HG02852 (cell line): ENCODE results near the gene SH2D2A.

Experiments used
- ATAC-seq: cut with Tn5 transposase; IDR thresholded peaks from one replicate; pipeline ENCODE4 v1.9.1; 2021; ENCODE audit warnings: mild to moderate bottlenecking, moderate library complexity; ENCODE audit not compliant: unreplicated experiment

The SH2D2A gene

DNA sequence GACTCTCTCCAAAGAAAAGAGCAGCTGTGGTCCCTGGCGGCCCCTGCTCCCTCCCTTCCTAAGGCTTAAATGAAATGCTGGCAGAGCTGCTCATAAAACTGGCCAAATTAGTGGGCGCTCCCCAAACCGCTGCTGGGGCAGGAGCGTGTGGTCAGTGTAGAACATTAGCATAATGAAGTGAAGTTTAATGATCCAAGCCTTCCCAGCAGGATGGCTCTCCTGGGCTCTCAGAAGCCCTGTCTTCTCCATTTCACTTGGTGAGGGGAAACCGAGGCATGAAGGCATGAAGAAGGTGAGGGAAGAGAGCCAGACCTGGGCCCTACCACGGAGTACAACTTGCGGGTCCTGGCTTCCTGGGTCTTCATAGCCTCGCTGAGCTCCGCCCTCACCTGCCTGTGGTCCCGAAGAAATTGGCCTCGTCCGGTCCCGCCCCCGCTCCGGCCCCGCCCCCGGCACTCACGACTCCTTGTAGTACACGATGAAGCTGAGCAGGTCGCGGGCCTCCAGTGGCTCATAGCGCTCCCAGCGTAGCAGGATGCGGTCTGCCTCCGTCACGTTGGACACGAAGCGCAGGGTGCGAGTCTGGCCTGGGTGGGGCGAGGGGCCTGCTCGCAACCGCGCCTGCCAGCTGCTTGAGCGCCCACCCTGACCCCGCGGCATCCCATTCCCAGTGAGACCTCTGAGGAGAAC is 32.0 kb upstream of the SH2D2A start:
- ATAC-seq: no peak

DNA sequence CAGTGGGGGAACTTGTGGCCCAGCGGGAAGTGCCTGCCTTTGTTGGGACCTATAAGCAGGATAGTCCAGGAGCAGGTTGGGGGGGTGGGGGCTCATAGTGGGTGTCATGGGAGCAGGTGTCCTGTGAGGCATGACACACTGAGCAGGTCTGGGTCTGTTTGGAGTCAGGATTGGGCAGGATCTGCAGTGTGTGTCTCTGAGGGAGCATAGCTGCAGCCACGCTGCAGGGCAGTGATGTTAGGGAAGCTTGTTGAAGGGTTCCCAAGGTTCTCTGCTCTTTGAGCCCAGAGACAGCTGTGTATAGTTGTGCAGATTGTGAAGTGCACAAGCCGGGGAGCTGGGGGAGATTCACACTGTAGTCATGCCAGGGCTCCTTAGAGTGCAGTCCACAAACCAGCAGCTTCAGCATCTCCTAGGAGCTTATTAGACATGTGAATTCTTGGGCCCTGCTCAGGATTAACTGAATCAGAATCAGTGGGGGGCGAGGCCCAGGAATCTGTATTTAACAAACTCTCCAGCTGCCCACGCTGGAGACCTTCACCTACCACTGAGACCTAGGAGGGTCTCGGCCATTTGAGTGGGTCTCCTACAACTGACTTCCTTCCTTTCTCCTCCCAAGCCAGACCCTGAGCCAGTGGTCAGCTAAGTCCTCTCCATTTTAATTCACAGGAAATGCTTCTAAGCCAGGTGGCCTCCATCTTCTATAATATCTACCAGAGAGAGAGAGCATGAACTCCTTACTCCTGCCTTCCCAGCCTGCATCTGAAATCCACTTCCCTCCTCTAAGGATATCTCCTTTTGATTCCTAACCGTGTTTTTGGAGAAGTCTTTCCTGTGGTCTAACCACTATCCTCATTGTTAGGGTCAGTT is 31.2 kb upstream of the SH2D2A start:
- ATAC-seq: no peak

DNA sequence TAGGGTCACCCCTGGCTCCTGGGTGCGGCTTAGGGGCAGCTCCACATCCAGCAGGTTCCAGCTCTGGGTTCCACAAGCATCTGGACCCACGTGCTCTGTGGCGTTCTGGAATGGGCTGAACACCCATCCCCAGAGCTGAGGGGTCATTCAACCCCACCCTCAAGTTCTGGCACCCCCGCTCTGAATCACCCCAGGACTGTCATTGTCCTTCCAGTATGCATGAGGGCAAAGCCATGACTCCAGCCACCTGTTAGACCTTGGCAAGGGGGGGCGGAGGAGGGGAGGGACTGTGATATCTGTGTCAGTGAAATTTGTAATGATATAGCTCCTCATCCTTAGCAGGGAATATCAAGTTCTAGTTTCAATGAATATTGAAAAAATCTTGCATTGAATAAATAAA is 30.0 kb upstream of the SH2D2A start:
- ATAC-seq: no peak

DNA sequence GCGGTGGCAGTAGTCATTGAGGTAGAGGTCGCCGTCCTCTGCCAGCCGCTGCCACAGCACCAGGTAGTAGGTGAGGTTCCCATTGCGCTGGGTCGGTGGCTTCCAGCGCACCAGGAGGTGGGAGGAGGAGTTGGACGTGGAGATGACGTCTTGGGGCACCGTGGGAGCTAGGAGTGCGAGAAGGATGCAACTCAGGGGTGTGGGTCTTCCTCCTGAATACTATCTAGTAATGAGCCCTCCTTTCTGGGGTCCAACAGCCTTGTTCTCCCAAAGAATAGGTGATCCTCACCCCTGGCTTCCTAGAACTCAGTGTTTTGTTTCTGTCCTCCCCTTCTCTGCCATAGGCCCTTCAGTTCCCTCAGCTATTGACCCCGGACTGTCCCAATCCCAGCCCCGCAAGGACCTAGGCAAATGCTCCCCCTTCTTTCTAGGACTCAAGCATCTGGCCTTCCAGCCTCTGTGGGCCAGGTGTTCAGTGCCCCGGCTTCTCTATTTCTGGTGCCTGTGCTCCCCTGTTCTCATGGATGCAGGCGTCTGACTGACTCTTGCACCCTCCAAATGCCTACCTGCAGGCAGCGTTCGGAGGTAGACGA is 29.4 kb upstream of the SH2D2A start:
- no peak for ATAC-seq

DNA sequence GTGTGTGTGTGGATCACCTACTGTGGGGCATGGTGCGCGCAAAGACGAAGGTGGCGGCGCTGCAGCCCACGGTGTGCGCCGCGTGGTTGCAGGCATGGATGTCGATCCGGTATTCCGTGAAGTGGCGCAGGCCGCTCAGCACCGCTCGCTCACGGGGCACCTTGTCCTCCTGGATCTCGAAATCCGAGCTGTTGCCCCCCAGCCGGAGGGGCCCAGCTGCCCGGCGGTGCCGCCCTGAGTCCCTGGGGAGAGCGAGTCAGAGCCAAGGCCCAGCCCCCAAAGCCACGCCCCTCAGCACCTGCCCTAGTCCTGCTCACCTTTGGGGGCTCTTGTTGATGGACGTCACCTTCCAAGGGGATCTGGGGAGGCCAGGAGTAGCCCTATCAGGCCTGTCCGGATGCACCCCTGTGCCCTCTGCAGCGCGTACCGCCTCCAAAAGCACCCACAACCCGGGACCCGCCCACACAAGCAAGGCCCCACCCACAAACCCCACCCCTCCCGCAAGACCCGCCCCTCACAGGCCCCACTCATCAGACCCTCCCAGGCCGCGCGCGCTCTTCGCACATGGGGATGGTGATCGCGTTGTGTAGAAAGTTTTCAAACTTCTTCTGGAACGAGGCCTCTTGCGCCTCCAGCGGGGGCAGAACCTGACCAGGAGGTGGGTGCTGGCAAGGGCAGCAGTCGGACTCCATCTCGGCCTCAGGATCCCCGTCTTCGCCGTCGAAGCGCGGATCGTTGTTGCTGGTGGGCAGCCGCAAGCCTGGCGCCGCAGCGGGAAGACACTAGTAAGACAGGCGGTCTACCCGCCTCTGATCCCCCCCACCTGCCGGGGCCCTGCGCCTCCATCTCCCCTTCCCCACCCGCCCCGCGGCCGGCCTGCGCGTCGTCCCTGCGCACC is 28.7 kb upstream of the SH2D2A start:
- ATAC-seq: no peak

DNA sequence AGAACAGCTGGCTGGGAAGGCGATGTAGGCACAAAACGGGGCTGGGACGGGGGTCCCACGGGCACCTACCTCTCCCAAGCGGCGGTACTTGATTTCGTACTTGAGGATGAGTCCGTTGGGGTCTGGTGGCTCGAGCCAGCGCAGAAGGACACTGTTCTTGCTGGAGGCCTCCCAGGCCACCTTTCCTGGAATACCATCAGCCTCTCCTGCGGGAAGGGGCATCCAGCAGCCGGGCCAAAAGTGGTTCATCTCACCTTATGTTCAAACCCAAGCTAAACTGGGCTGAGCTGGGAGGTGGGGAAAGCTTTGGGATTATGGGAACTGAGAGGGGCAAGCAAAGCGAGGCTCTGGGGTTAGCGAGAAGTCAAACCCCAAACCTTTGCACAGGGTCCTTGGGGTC is 28.0 kb upstream of the SH2D2A start:
- no peak for ATAC-seq

DNA sequence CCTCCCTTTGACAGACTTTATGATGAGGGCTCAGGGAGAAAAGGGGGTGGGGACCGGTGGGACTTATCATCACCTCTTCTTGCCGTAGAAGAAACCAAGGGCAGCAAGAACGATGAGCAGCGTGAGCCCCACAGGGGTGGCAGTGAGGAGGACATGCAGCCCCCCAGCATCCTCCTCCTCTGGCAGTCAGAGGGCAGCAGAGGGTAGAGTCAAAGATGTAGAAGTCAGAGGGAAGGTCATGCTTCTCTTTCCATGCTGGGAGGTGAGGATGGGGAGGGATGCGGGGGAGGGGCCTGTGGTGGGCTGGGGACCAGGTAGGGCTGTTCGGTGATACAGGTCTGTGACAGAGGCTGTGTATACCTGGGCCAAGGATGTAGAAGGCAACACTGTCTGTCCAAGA is 27.5 kb upstream of the SH2D2A start:
- ATAC-seq: no peak

DNA sequence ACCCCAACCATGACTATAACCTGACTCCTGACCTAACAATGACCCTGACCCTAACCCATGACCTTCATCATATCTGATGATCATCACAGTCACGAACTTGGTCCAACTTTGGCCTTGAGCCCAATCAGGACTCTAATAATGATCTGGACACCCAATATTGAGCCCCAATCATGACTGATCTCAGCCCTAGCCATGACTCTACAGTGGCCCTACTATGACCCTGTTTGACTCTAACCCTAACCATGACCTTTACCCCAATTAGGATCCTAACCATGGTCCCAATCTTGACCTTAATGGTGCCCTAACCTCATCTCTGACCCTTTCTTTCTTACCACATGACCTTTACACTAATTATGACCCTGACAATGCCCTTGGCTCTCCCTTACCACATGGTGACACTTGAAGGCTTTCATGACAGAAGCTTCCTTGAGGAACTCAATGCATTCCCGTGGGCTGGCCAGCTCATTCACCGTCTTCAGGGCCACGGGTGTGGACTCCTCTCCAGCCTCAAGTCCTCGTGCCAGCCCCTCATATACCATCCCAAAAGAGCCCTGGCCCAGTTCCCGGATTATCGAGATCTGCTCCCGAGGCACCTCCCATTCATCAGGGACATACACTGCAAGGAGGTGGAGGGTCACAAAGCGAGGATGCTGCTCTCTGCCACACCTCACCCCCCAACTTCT is 26.1 kb upstream of the SH2D2A start:
- no peak for ATAC-seq

DNA sequence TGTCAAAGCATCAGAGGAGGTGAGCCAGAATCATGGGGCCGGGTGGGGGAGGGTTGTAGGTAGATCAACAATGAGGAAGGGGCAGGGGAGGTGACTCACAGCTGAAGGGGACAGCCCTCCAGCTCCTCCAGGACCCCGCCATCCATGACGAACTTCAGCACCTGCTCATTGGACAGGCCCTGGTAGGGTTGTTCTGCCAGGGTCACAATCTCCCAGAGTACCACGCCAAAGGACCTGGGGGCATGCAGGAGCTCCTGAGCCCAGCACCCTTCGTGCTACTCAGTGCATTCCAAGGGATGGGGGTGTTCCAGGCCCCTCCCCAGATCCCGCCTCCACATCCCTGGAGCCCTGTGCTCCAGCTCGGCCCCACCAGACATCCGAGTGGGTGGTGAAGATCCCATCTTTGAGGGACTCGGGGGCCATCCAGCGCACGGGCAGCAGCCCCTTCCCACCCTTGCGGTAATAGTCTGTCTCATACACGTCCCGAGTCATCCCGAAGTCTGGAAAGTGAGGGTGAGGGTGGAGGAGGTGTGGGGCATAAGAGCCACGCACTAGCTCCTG is 24.7 kb upstream of the SH2D2A start:
- no peak for ATAC-seq

DNA sequence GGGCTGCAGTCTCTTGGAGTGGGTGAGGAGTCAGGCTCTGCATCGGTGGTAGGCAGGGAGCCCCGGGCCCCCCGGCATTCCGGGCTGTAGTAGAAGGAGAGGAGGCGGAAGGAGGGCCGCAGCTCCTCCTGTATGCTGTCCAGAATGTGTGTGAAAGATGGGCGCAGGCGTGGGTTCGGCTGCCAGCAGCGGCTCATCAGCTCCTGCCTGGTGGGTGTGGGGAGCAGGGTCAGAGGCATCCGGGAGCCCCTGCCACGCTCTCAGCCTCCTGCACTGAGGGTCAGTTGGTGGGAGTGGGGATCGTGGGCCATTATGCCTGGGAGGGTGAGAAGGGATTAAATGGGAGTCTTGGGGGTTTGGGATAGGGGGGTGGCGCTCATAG is 24.2 kb upstream of the SH2D2A start:
- no peak for ATAC-seq

DNA sequence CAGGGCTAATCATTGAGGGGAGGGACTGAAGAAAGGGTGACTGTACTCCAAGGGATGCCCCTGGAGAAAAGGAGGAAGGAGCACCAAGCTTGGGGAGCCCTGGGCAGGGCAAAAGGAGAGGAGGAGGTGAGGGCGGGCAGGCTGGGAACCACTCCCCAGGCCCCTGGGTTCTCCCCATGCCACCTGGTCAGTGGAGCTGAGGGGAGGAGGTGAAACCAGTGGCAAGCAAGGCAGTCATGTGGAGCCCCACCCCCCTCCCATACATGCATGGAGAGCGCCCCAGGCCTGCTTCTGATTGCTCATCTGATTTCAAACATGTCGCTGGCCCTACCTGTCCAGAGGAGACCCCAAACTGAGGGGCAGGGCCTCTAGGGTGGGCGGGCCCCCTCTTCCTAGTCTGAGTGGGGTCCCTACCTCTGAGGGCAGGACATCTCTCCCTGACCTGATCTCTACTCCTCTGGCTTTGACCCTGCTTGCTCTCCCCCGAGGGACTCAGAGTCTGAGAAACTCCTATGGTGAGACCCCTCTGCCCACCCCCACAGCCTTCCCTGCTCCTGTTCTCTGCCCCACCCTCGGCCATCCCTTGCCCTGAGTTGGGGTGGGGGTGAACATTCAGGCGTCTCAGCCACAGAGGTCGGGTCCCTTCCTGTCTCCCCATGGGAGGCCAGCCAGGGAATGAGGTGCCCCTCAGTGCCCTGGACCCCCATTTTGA is 23.7 kb upstream of the SH2D2A start:
- ATAC-seq: no peak

DNA sequence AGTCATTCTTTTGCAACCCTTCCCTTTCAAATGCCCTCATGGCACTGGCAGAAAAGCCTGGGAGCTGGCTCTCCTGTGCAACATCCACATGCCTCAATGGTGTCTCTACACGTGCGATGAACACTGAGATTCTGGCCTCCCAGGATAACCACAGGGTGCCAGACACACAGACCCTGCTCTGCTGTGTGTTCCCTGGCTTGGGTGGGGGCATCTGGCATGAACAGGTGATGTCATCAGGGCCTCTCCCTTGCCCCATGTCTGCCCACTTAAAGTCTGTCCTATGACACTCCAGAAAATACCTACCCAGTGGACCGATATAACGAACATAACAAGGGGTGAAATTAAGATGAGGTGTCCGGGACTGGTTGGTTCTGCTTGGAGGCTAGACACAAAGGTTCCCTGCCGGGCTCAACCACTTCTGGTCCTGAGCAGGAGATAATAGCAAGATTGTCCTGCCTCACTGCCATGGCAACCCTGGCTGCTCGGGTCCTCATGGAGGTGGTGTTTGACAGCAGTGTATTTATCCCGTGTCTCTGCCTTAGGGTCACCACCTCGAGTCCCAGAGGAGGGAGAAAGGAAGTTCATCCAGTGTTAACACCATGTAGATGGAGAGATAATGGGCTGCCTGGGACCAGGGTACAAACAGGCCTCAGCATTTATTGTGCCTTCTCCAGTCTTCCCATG is 22.9 kb upstream of the SH2D2A start:
- no peak for ATAC-seq

DNA sequence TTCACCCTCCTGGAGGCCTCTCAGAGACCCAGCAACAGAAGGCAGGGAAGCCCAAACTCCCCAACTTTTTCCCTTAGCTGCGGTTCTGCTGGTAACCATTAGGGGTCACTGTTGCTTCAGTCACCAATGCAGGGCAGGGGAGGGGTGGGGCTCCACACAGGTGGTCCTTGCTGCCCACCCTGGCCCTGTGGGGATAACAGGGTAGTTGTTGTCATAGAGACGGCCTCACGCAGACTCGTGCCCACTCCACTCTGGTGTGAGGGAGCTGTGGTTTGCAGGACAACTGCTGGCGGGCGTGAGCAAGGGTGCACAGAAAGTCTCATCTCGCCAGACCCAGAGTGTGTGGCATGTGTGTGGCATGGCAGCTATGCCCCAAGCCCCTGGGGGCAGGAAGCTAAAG is 22.3 kb upstream of the SH2D2A start:
- ATAC-seq: no peak

DNA sequence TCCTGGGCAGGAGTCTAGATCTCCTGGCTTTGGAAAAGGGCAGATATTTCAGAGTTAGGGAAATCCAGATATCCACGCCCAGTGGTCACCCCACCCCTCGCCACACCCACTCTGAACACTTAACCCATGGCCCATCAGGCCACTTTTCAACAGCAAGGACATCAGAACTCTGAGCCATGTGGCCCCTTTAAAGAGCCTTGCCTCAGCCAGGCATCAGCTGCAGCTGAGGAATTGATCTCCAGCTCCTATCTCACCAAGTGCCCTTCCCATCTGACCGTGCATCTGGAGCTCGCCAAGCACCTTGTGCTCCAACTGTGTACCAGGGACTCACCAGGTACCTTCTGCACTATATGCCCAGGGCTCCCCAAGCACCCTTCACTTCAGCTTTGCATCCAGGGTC is 20.2 kb upstream of the SH2D2A start:
- no peak for ATAC-seq

DNA sequence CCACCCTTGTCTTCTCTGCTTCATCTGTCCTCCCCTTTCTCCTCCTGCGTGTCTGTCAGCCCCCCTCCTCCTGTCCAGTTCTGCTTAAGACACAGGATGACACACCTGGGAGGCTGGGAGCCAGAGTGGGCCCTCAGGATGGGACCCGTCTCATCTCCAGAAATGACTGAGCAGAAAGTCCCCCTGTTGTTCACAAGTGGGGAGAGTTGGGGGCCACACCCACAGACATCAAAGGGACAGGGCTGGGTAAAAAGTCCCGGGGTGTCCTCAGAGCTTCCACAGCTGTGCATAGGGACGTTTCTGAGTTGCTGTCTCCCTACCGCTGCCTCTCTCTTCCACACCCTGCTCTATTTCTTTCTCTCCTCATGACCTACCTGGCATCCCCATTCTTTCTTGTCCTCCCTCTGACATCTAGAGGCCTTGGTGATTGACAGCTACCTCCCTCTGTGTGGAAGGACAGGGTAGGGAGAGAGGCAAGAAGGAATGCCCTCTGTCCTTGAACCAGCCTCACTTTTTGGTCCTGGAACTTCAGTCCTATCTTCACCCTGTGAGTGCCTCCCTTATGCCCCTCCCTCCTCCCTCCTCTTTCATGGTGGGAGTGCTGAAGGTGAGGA is 19.5 kb upstream of the SH2D2A start:
- peak; percentile 79 for ATAC-seq

DNA sequence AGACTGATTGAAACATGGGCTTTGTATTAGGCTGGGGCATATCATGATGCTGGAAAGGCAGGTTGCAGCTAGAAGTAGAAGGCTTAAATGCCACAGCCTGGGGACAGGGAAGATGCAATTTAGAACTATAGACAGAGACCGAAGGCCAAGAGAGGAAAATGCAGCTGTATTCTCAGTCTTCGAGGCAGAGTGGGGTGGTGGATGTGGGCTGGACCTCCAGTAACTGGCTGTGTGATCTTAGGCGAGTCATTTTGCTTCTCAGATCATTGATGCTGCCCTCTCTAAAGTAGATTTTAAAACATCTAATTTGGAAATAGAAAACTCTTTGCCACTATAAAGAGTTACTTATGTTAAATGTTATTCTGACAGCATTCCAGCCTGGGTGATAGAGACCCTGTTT is 17.7 kb upstream of the SH2D2A start:
- no peak for ATAC-seq

DNA sequence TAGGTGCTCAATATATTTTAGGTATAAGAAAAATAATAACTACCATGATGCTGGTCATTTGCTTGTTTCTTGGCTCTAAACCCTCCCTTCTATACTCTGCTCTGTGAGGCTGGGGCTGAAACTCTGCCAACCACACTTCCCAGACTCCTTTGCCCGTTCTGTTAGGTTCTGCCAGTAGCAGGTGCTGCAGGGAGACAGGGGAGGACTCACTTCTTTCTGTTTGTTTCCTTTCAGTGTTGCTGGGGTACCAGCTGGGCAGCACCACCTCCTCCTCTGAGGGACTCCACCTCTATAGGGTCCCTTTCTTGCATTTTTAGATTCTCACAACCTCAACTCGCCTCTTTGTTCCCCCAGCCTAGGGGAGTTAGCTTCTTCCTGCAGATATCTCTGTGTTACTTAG is 17.0 kb upstream of the SH2D2A start:
- ATAC-seq: no peak

DNA sequence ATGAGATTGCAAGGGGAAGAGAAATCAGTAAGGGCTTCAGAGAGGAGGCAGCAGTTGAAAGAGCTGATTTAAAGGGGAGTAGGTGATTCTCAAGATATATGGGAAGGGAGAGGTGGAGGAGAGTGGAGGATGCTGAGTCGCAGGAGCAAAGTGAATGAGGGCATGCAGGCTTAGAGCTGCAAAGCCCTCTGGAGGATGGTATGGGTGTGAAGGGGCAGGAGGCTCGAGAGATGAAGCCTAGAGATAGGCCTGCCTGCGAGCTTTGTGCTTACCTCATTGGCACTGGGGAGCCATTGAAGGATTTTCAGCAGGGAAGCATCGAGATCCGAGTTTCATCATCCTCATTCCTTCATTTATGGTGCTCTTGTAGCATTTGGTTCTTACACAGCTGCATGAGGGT is 15.8 kb upstream of the SH2D2A start:
- no peak for ATAC-seq
